Smooth muscle cell (in vitro differentiated cells): ENCODE measurements around the gene EEF1G. TPM values are rescaled to one million over a fixed set of nuclear protein-coding genes. Genes with fewer than 3 reads are reported as not detected.

Experiments
- DNase-seq: peaks from one replicate; lab custom pipeline; 2025; ENCODE audit not compliant: unreplicated experiment; lab: John Stamatoyannopoulos, UW
- H2AFZ ChIP-seq: fragments of 200-600 bp; sonication (generic); 2 replicates; pipeline ENCODE4 v1.6.0; 2016; ENCODE audit warnings: antibody characterized with exemption, low read depth, mild to moderate bottlenecking
- H3F3A ChIP-seq: fragments of 200-600 bp; sonication (generic); 2 replicates; pipeline ENCODE4 v1.6.0; 2017; ENCODE audit warnings: antibody characterized with exemption, low read depth
- H3K27ac ChIP-seq: fragments of 200-600 bp; sonication (generic); 2 replicates; pipeline ENCODE4 v1.5.1; 2016; ENCODE audit warnings: low read depth, mild to moderate bottlenecking
- H3K27me3 ChIP-seq: fragments of 200-600 bp; sonication (generic); 2 replicates; pipeline ENCODE4 v1.6.1; 2016; ENCODE audit warnings: low read depth, mild to moderate bottlenecking
- H3K36me3 ChIP-seq: fragments of 200-600 bp; sonication (generic); 2 replicates; pipeline ENCODE4 v1.5.1; 2016; ENCODE audit warnings: low read depth
- H3K4me1 ChIP-seq: fragments of 200-600 bp; sonication (generic); 2 replicates; pipeline ENCODE4 v1.5.1; 2016; ENCODE audit warnings: low read depth
- H3K4me2 ChIP-seq: fragments of 200-600 bp; sonication (generic); 2 replicates; pipeline ENCODE4 v1.6.0; 2016; ENCODE audit warnings: mild to moderate bottlenecking
- H3K4me3 ChIP-seq: fragments of 200-600 bp; sonication (generic); 2 replicates; pipeline ENCODE4 v1.5.1; 2016; ENCODE audit warnings: mild to moderate bottlenecking
- H3K79me2 ChIP-seq: fragments of 200-600 bp; sonication (generic); 2 replicates; pipeline ENCODE4 v1.6.0; 2016; ENCODE audit warnings: low read depth, mild to moderate bottlenecking
- H3K9ac ChIP-seq: fragments of 200-600 bp; sonication (generic); 2 replicates; pipeline ENCODE4 v1.6.0; 2016; ENCODE audit warnings: low read depth
- H3K9me3 ChIP-seq: fragments of 200-600 bp; sonication (generic); replicated peaks from 2 replicates; pipeline ENCODE4 v1.5.1; 2016; ENCODE audit warnings: low read depth
- H4K20me1 ChIP-seq: fragments of 200-600 bp; sonication (generic); 2 replicates; pipeline ENCODE4 v1.6.0; 2016; ENCODE audit warnings: low read depth
- WGBS: methylation state at CpG from one replicate; pipeline ENCODE4 v1.1.7; 2016; ENCODE audit warnings: low lambda C conversion rate; 5-methylcytosine and 5-hydroxymethylcytosine counted together
- polyA plus RNA-seq: library from polyadenylated mRNA; unstranded; fragments of >200 nt; fragmentation: Nextera tagmentation; extraction: Ambion mirVana; gene quantifications from 2 replicates; pipeline ENCODE4 v1.2.1, GENCODE V29; 2016
- total RNA-seq: library from RNA; depleted of rRNA; stranded (reverse); fragments of >200 nt; gene quantifications from 2 replicates; pipeline ENCODE4 v1.2.3, GENCODE V29; 2014
- TF ChIP-seq, protein P1 (sequence below): fragments of 200-600 bp; sonication (generic); IDR thresholded peaks from 2 replicates; pipeline ENCODE4 v1.5.1; 2017; ENCODE audit warnings: borderline replicate concordance, mild to moderate bottlenecking, antibody characterized with exemption; ENCODE audit not compliant: insufficient read depth, poor library complexity, severe bottlenecking

The EEF1G gene
- total and polyA plus RNA-seq, 2 experiments from 2014 or later: 433 to 773 TPM

DNA sequence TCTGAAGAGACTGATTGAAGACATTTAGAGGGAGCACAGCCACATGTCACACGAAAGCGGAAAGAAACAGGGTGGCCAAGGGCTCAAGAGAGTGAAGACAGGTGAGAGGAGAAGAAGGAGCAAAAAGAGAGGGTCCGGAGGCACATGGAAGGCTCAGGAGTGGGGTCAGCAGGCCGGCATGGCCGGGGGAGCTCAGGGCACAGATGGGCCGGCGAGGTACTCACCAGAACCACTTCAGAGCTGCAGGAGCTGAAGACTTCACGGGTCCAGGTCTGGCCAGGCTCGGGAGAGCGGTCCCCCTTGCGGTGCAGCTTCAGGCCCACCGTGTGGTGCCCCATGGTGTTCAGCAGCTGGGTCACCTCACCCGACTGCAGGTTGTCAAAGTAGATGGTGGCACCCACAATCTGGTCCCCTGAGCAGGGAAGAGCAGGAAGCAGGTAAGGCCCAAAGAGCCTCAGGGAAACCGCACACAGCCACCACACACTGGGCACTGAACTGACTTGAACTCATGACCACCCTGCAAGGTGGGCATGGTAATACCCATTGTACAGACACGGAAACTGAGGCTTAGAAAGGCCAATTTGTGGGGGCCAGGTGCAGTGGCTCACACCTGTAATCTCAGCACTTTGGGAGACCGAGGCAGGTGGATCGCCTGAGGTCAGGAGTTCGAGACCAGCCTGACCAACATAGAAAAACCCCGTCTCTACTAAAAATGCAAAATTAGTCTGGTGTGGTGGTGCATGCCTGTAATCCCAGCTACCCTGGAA is 38.7 kb downstream of the EEF1G start:
- H3K9me3 ChIP-seq: no peaks in the 10 kb centered on the region
- 98% methylated on average over 19 of the region's 19 CpGs for WGBS
- peaks cover 83% of the 10 kb centered on the region for H3K79me2 ChIP-seq
- DNase-seq: no peak
- H3K27ac ChIP-seq: no peak overlapping the region
- H3K4me3 ChIP-seq: no peak overlapping the region
- TF ChIP-seq, protein P1, sequence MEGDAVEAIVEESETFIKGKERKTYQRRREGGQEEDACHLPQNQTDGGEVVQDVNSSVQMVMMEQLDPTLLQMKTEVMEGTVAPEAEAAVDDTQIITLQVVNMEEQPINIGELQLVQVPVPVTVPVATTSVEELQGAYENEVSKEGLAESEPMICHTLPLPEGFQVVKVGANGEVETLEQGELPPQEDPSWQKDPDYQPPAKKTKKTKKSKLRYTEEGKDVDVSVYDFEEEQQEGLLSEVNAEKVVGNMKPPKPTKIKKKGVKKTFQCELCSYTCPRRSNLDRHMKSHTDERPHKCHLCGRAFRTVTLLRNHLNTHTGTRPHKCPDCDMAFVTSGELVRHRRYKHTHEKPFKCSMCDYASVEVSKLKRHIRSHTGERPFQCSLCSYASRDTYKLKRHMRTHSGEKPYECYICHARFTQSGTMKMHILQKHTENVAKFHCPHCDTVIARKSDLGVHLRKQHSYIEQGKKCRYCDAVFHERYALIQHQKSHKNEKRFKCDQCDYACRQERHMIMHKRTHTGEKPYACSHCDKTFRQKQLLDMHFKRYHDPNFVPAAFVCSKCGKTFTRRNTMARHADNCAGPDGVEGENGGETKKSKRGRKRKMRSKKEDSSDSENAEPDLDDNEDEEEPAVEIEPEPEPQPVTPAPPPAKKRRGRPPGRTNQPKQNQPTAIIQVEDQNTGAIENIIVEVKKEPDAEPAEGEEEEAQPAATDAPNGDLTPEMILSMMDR: no peak
- H3K27me3 ChIP-seq: no peaks in the 10 kb centered on the region
- no peak overlapping the region for H2AFZ ChIP-seq
- peaks cover 100% of the 10 kb centered on the region for H4K20me1 ChIP-seq
- no peak overlapping the region for H3K9ac ChIP-seq
- no peak overlapping the region for H3K4me2 ChIP-seq
- H3K36me3 ChIP-seq: peaks cover 9% of the 10 kb centered on the region
- H3F3A ChIP-seq: peaks cover 6% of the 10 kb centered on the region
- H3K4me1 ChIP-seq: peaks cover 6% of the 10 kb centered on the region

DNA sequence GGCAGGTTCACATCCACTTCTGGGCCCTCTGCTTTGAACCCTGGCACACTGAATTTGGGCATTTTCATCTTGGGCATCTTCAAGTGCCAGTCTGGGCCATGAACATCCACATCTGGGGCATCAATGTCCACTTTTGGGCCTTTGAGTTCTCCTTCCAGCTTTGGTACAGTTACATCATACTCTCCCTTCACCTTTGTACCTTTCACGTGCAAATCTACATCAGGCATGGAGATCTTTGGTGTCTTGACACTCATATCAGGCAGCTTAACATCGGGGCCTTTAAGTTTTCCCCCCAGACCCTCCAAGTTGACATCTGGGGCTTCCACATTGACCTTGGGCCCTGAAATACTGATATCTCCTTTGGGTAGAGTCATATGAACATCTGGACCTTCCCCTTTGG is 41.6 kb downstream of the EEF1G start:
- Histone ChIP-seq H3F3A (no peaks in the 10 kb centered on the region), H3K9ac (no peak overlapping the region), H3K79me2 (peaks cover 79% of the 10 kb centered on the region), H3K27me3 (no peaks in the 10 kb centered on the region), H3K27ac (no peak overlapping the region), H3K4me1 (no peaks in the 10 kb centered on the region), H3K36me3 (peaks cover 9% of the 10 kb centered on the region), H3K9me3 (no peaks in the 10 kb centered on the region), H3K4me3 (no peak overlapping the region), H2AFZ (no peak overlapping the region), H4K20me1 (peaks cover 100% of the 10 kb centered on the region), H3K4me2 (no peak overlapping the region)
- DNase-seq: no peak
- 97% methylated on average over 2 of the region's 2 CpGs for WGBS
- TF ChIP-seq, protein P1: no peak

DNA sequence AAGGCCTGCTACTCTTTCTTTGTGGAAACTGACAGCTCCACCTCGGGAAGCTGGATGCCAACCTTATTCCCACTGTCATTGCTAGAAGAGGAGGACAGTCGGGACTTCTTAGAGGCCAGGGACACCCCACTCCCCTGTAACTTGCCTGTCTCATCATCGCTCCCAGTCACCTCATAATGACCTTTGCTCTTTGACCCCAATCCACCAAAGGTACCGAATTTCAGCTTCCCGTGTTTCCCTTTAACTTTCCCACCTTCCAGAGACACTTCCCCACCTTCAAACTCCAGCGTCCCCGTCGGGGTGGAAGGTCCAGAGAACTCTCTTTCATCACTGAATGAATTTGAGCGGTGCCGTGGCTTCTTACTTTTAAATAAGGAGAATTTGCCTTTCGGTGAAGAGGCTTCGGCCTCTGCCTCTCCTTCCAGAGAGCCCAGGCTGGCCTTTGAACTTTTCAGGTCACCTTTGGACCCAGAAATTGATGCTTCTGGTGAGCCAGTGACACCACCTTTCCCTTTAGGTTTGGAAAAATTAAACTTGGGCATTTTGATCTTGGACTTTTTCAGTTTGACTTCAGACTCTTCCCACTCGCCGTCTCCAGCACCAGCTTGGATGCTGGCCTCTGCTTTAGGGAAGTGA is 56.8 kb downstream of the EEF1G start:
- Histone ChIP-seq H3K36me3 (no peaks in the 10 kb centered on the region), H3K4me3 (no peak overlapping the region), H3K9ac (no peak overlapping the region), H2AFZ (no peak overlapping the region), H3F3A (peaks cover 34% of the 10 kb centered on the region), H4K20me1 (peaks cover 93% of the 10 kb centered on the region), H3K4me2 (no peak overlapping the region), H3K27me3 (no peaks in the 10 kb centered on the region), H3K9me3 (no peaks in the 10 kb centered on the region), H3K4me1 (no peaks in the 10 kb centered on the region), H3K27ac (no peak overlapping the region), H3K79me2 (peaks cover 28% of the 10 kb centered on the region)
- TF ChIP-seq, protein P1: no peak
- 96% methylated on average over 14 of the region's 14 CpGs for WGBS
- DNase-seq: no peak

DNA sequence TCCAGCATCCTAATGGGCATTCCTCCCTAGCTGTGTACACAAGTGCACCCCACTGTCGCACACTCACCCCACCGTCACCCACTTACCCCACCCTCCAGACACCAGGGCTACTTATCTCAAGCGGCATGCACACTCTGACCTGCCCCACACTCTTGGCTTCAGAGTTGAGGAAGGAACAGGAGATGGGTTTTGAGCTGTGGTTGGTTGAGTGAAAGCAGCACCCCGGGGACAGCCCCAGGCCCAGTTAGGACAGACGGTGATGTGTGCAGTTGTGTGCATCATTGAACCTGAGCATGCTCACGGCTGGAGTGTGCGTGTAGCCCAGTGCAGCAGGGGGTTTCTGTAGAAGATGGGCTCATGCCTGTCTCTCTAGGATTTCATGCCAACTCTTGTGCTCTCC is 59.5 kb downstream of the EEF1G start:
- no peak overlapping the region for H2AFZ ChIP-seq
- H3K4me1 ChIP-seq: no peaks in the 10 kb centered on the region
- TF ChIP-seq, protein P1: no peak
- peaks cover 17% of the 10 kb centered on the region for H3K79me2 ChIP-seq
- H3K27me3 ChIP-seq: no peaks in the 10 kb centered on the region
- peaks cover 42% of the 10 kb centered on the region for H3F3A ChIP-seq
- H3K4me2 ChIP-seq: no peak overlapping the region
- WGBS: 93% methylated on average over 7 of the region's 7 CpGs
- no peak overlapping the region for H3K27ac ChIP-seq
- peaks cover 68% of the 10 kb centered on the region for H4K20me1 ChIP-seq
- no peaks in the 10 kb centered on the region for H3K36me3 ChIP-seq
- DNase-seq: no peak
- no peak overlapping the region for H3K4me3 ChIP-seq
- no peak overlapping the region for H3K9ac ChIP-seq
- H3K9me3 ChIP-seq: no peaks in the 10 kb centered on the region
